Left lung (tissue), 10 donors: ENCODE results near the gene DEXI. TPM values are rescaled to one million over a fixed set of nuclear protein-coding genes. Genes with fewer than 3 reads are reported as not detected.

Experiments used
- ATAC-seq: fragments of 200-7000 bp; cut with Tn5 transposase; one replicate; pipeline ENCODE4 v1.9.1; 2020; ENCODE audit warnings: moderate library complexity
- DNase-seq, 4 donors: peaks; one replicate each; pipeline ENCODE4 v3.0.0-alpha.2; 2013 to 2020
- H3K27ac ChIP-seq, 2 donors: fragments of 200-600 bp; sonication (generic) in 1 of 2; one replicate each; pipeline versions ENCODE4 v1.5.0 to v1.8.0; 2020 to 2021
- H3K27me3 ChIP-seq, 2 donors: fragments of 200-600 bp; sonication (generic) in 1 of 2; one replicate each; pipeline versions ENCODE4 v1.5.0 to v1.8.0; 2020 to 2021
- H3K36me3 ChIP-seq, 2 donors: fragments of 200-600 bp; sonication (generic) in 1 of 2; one replicate each; pipeline versions ENCODE4 v1.5.0 to v1.8.0; 2020 to 2021
- H3K4me1 ChIP-seq, 2 donors: fragments of 200-600 bp; one replicate each; pipeline ENCODE4 v1.8.0; 2021
- H3K4me3 ChIP-seq, 2 donors: fragments of 200-600 bp; sonication (generic) in 1 of 2; one replicate each; pipeline versions ENCODE4 v1.5.0 to v1.8.0; 2020 to 2021; ENCODE audit warnings: mild to moderate bottlenecking in 1 of 2
- H3K9me3 ChIP-seq, 2 donors: fragments of 200-600 bp; sonication (generic) in 1 of 2; one replicate each; pipeline versions ENCODE4 v1.5.0 to v1.8.0; 2020 to 2021
- intact Hi-C, 2 donors: fragments of 100-400 bp; cut with DNase I; formaldehyde crosslinking; loops; one replicate each; pipeline versions ENCODE4 v1.11.2 to v1.14.2; 2022
- polyA plus RNA-seq, 6 donors: library from polyadenylated mRNA; unstranded; fragments of 120-200 nt; gene quantifications; one replicate each; pipeline ENCODE4 v1.2.1, GENCODE V29; 2013; ENCODE audit not compliant: insufficient read length in 6 of 6
- total RNA-seq, 2 donors: library from RNA; stranded (reverse); fragmentation: NEBNext Ultra II Directional; extraction: Animal tissue kit (Norgen Biotek cat#: 25700); gene quantifications; one replicate each; pipeline ENCODE4 v1.2.1, GENCODE V29; 2021
- TF ChIP-seq, protein P1 (sequence below), 2 donors: fragments of 200-600 bp; sonication (generic) in 1 of 2; IDR thresholded peaks; one replicate each; pipeline versions ENCODE4 v1.5.0 to v1.8.0; 2021; ENCODE audit warnings: antibody characterized with exemption in 2 of 2
- donor health status: DM: no; HTN: yes; CAD: no.
- donor health status: DM: no; HTN: no; CAD: no.

The DEXI gene
- total and polyA plus RNA-seq, 8 donors, result 30.2 to 54.7 (median 43.5) TPM

DNA sequence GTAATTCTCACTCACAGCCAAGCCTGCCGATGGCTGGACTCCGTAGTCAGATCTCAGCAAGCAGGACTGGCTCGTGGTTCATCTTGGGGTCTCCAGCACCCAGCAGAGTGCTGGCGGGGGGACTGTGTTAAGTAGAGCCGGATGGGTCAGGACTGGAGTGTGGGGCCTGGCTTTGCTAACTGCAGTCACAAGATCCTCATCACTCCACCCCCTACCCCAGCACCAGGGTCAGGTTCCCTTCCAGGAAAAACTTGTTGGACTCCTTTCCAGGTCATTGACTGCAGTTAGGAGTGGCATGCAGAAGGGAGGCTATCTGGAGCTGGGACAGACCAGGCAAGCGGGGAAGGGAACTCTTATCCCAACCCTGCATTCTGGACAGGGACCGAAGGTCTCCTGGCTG is 59.3 kb downstream of the DEXI start:
- Histone ChIP-seq H3K4me1 (peaks cover 11 to 94% of the 10 kb centered on the region in 2 donors), H3K27ac (peak overlapping the region in 1 of 2 donors; percentile 48)
- intact Hi-C loops, result no loop called here

DNA sequence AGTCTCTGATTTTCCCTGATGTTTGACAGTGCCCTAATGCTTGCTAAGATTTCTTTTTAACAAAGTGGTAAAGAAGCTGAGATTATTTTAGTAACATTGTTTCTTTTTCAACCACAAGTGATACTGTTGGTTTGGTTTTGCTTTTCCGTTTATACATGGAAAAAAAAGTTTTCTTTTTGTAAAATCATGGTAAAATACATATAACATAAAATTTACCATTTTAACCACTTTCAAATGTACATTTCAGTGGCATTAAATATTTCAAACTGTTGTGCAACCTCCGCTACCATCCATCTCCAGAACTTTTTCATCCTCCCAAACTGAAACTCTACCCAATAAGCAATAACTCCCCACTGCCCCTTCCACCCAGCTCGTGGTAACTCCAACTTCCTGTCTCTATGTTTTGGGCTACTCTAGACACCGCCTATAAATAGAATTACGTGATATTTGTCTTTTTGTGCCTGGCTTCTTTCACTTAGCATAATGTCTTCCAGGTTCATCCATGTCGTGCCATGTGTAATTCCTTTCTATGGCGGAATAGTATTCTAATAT is 60.7 kb downstream of the DEXI start:
- no peak for ATAC-seq
- peaks cover 0 to 5% of the 10 kb centered on the region in 2 donors for H3K36me3 ChIP-seq
- H3K4me1 ChIP-seq, result peaks cover 11 to 96% of the 10 kb centered on the region in 2 donors
- H3K27me3 ChIP-seq, result peaks cover 0 to 21% of the 10 kb centered on the region in 2 donors
- peak overlapping the region in 1 of 2 donors; percentile 76 for H3K4me3 ChIP-seq
- TF ChIP-seq, protein P1, sequence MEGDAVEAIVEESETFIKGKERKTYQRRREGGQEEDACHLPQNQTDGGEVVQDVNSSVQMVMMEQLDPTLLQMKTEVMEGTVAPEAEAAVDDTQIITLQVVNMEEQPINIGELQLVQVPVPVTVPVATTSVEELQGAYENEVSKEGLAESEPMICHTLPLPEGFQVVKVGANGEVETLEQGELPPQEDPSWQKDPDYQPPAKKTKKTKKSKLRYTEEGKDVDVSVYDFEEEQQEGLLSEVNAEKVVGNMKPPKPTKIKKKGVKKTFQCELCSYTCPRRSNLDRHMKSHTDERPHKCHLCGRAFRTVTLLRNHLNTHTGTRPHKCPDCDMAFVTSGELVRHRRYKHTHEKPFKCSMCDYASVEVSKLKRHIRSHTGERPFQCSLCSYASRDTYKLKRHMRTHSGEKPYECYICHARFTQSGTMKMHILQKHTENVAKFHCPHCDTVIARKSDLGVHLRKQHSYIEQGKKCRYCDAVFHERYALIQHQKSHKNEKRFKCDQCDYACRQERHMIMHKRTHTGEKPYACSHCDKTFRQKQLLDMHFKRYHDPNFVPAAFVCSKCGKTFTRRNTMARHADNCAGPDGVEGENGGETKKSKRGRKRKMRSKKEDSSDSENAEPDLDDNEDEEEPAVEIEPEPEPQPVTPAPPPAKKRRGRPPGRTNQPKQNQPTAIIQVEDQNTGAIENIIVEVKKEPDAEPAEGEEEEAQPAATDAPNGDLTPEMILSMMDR (IDR thresholded peaks at IDR 0.05), result no peak
- no peaks in the 10 kb centered on the region for H3K9me3 ChIP-seq
- intact Hi-C loops, result no loop called here
- H3K27ac ChIP-seq, result peak overlapping the region; percentile 48 to 83
- peak in 1 of 4 donors; percentile 27 for DNase-seq

More for the DNA sequence above, 59.3 kb downstream of the DEXI start:
- Histone ChIP-seq H3K9me3 (no peaks in the 10 kb centered on the region), H3K27me3 (peaks cover 0 to 21% of the 10 kb centered on the region in 2 donors), H3K4me3 (no peak overlapping the region), H3K36me3 (peaks cover 0 to 5% of the 10 kb centered on the region in 2 donors)
- TF ChIP-seq, protein P1 (IDR thresholded peaks at IDR 0.05), result no peak
- peak in 2 of 4 donors; percentile 60 to 66 for DNase-seq
- ATAC-seq, result peak; percentile 49

DNA sequence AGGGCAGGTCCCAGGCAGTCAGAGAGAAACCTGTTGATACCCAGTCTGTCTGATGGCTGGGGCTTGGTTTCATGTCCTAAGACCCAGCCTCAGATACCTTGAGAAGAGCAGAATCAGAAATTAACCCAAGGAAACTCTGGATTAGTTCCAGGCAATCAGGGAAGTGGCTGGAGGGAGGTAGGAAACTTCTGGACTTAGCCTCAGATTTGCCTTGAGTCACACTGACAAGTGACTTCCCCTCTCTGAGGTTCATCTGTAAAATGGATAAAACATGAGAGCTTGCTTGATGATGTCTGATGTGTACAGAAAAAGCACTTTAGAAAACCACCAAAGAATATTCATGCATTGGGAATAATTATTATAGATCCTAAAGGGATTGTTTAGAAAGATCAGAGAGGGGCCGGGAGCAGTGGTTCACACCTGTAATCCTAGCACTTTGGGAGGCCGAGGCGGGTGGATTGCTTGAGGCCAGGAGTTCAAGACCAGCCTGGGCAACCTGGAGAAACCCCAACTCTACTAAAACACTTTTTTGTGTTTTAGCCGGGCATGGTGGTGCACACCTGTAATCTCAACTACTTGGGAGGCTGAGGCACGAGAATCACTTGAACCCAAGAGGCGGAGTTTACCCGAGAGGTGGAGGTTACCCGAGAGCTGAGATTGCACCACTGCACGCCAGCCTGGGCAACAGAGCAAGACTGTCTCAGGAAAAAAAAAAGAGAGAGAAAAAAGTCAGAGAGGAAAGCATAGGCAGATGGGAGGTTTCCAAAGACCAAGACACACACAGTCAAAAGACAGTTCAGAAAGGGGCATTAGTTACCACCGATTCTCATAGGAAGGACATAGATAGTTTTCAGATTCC is 61.4 kb downstream of the DEXI start:
- H3K27ac ChIP-seq, result peak overlapping the region; percentile 80 to 83
- H3K4me1 ChIP-seq, result peaks cover 11 to 96% of the 10 kb centered on the region in 2 donors
- peaks cover 0 to 5% of the 10 kb centered on the region in 2 donors for H3K36me3 ChIP-seq
- TF ChIP-seq, protein P1 (IDR thresholded peaks at IDR 0.05), result no peak
- H3K9me3 ChIP-seq, result no peaks in the 10 kb centered on the region
- peaks cover 0 to 21% of the 10 kb centered on the region in 2 donors for H3K27me3 ChIP-seq
- DNase-seq (peak in 1 of 4 donors; percentile 34), ATAC-seq (no peak)
- H3K4me3 ChIP-seq, result peak overlapping the region in 1 of 2 donors; percentile 76
- intact Hi-C loops, result no loop called here

DNA sequence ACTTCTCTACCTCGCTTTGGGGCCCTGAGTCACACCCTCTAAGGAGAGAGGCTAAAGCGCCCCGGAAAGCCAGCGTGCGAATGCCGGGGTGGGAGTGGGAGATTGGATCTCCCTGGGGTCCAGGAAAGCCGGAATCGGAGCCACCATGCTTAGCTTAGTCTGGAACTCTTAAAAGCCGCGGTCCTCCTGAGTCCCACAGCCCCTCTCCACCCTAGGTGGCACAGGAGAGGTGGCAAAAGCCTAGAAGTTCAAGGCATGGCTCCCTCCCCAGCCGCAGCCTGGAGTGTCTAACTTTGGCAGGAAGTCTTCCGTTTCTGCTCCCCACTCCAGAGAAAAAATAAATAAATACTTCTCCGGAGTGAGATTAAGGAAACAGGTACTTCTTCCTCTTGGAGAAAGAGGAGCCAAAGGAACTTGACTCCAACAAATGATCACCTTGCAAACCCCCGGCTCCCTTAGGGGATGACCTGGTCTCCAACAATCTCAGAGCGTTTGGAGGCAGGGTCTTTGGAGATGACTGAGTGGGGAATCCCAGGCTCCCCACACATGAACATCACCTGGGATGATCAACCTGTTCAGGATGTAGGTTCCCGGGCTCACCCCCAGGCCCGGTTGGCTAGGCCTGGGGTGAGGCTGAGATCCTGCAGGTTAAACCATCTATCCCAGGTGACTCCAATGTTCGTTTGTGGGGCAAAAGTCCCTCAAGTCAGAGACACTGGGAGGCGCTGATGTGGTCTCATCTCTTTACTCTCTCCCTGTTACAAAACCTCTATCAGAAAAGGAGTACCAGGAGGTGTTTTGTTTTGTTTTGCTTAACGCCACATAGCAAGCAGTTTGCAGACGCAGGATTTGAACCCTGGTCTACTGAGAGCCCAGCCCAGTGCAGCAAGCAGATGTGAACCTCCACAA is 62.3 kb downstream of the DEXI start:
- H3K36me3 ChIP-seq, result peaks cover 0 to 5% of the 10 kb centered on the region in 2 donors
- DNase-seq, result peak in 1 of 4 donors; percentile 59
- H3K9me3 ChIP-seq, result no peaks in the 10 kb centered on the region
- ATAC-seq, result peak; percentile 55
- TF ChIP-seq, protein P1 (IDR thresholded peaks at IDR 0.05), result no peak
- H3K4me1 ChIP-seq, result peaks cover 11 to 91% of the 10 kb centered on the region in 2 donors
- H3K27ac ChIP-seq, result peak overlapping the region; percentile 80 to 83
- peak overlapping the region; percentile 41 to 76 for H3K4me3 ChIP-seq
- intact Hi-C loops, result no loop called here
- H3K27me3 ChIP-seq, result peaks cover 0 to 21% of the 10 kb centered on the region in 2 donors

Other genes starting within 250 kb of the DEXI start
- not detected for gene TEKT5, start 247.5 kb downstream of the DEXI start, total RNA-seq
- under 1 TPM in 5 of 6 donors, not detected in 1; 0.13 to 0.67 (median 0.49) TPM for gene TEKT5, start 247.5 kb downstream of the DEXI start, polyA plus RNA-seq
- 10 to 100 TPM; 28.5 to 35.6 TPM for gene NUBP1, start 198.6 kb downstream of the DEXI start, total RNA-seq
- gene NUBP1, start 198.6 kb downstream of the DEXI start, polyA plus RNA-seq, result 10 to 100 TPM; 25.0 to 31.3 (median 28.8) TPM
- under 1 TPM; 0.47 to 0.85 TPM for gene TVP23A, start 123.7 kb downstream of the DEXI start, total RNA-seq
- gene TVP23A, start 123.7 kb downstream of the DEXI start, polyA plus RNA-seq, result 1 to 10 TPM; 5.9 to 8.4 (median 7.2) TPM
- 10 to 100 TPM; 38.1 to 49.0 TPM for gene CIITA, start 65.3 kb downstream of the DEXI start, total RNA-seq
- 1 to 10 TPM; 2.6 to 6.3 (median 5.3) TPM for gene CIITA, start 65.3 kb downstream of the DEXI start, polyA plus RNA-seq
- gene CLEC16A, start 2.1 kb upstream of the DEXI start, total RNA-seq, result 10 to 100 TPM; 35.6 to 38.6 TPM
- gene CLEC16A, start 2.1 kb upstream of the DEXI start, polyA plus RNA-seq, result 10 to 100 TPM; 17.6 to 23.7 (median 21.1) TPM